ENCODE measurements around the gene RUNDC1.

Gene RUNDC1

DNA sequence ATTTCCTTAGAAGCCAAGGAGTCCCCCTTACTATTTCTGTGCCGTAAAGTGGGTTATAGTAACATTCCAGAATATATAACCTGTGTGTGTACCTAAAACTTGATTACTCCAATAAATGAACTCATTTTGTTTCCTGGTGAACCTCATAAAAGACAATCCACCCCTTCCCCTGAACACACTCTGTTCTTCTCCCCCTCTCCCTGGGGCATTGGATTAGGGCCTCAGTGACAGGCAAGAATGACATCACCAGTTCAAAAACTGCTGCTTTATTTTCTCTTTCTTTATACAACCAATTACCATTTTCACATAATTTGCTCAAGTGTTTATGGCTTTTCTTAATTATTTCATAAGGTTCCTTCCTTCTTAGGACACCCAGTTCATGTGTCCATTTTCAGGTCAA is 33.6 kb upstream of the RUNDC1 start:
- H3K36me3 ChIP-seq (ENCODE audit: low read length): no peaks in the 10 kb centered on the region
- no peak overlapping the region for H2AFZ ChIP-seq (ENCODE audit: low read depth, low read length, severe bottlenecking)
- no peak overlapping the region for H3K4me3 ChIP-seq (ENCODE audit: insufficient read depth, low read length, poor library complexity, severe bottlenecking)
- no peaks in the 10 kb centered on the region for H4K20me1 ChIP-seq (ENCODE audit: low read depth, low read length)
- no peaks in the 10 kb centered on the region for H3K9me2 ChIP-seq (replicated peaks; ENCODE audit: insufficient read depth, low read length)
- H3K9me3 ChIP-seq (ENCODE audit: insufficient read depth, low read length): no peaks in the 10 kb centered on the region
- no peak overlapping the region for H3K9ac ChIP-seq (ENCODE audit: low read length)
- H3K4me2 ChIP-seq (ENCODE audit: low read depth, low read length, poor library complexity, severe bottlenecking): no peak overlapping the region
- no peaks in the 10 kb centered on the region for H3F3A ChIP-seq (ENCODE audit: insufficient read depth)
- H3K79me2 ChIP-seq (ENCODE audit: insufficient read depth, low read length): no peaks in the 10 kb centered on the region
- H3K27me3 ChIP-seq (ENCODE audit: low read length): no peaks in the 10 kb centered on the region
- H3K27ac ChIP-seq (ENCODE audit: low read depth, low read length): no peak overlapping the region
- TF ChIP-seq, protein P1, sequence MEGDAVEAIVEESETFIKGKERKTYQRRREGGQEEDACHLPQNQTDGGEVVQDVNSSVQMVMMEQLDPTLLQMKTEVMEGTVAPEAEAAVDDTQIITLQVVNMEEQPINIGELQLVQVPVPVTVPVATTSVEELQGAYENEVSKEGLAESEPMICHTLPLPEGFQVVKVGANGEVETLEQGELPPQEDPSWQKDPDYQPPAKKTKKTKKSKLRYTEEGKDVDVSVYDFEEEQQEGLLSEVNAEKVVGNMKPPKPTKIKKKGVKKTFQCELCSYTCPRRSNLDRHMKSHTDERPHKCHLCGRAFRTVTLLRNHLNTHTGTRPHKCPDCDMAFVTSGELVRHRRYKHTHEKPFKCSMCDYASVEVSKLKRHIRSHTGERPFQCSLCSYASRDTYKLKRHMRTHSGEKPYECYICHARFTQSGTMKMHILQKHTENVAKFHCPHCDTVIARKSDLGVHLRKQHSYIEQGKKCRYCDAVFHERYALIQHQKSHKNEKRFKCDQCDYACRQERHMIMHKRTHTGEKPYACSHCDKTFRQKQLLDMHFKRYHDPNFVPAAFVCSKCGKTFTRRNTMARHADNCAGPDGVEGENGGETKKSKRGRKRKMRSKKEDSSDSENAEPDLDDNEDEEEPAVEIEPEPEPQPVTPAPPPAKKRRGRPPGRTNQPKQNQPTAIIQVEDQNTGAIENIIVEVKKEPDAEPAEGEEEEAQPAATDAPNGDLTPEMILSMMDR (IDR thresholded peaks at IDR 0.05; ENCODE audit: insufficient read depth, low read length, poor library complexity, severe bottlenecking): no peak
- TF ChIP-seq EZH2phosphoT487 (conservative IDR thresholded peaks at IDR 0.05; ENCODE audit: low read length): no peak

DNA sequence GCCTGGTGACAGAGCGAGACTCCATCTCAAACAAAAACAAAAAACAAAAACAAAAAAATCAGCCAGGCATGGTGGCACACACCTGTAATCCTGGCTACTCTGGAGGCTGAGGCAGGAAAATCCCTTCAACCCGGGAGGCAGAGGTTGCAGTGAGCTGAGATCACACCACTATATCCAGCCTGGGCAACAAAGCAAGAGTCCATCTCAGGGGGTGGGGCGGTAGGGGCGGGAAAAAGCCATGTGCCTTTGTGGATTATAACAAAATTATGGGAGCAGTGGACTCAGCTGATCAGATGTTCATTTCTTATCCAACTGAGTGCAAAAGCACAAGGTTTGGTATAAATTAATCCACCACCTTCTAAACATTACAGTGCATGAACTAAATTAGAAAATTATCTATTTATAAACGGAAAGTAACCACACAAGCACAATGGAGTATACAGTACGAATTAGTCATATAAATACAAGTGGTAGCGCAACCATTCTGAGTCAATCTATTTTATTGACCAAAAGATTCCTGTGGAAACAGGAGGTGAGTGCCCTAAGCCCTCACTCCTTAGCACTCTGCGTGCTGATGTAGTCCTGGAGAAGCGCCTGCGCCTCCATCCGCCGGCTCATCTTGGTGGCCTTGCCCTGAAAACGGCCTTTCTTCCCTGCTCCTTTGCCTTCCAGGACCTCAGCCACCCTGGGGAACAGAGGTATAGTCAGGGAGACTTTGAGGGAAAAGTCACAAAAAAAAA is 30.2 kb upstream of the RUNDC1 start:
- TF ChIP-seq, protein P1 (IDR thresholded peaks at IDR 0.05; ENCODE audit: insufficient read depth, low read length, poor library complexity, severe bottlenecking): no peak
- TF ChIP-seq EZH2phosphoT487 (conservative IDR thresholded peaks at IDR 0.05; ENCODE audit: low read length): no peak
- H3K36me3 ChIP-seq (ENCODE audit: low read length): no peaks in the 10 kb centered on the region
- H3K9me3 ChIP-seq (ENCODE audit: insufficient read depth, low read length): no peaks in the 10 kb centered on the region
- no peak overlapping the region for H3K4me3 ChIP-seq (ENCODE audit: insufficient read depth, low read length, poor library complexity, severe bottlenecking)
- H3K27ac ChIP-seq (ENCODE audit: low read depth, low read length): no peak overlapping the region
- H3K79me2 ChIP-seq (ENCODE audit: insufficient read depth, low read length): no peaks in the 10 kb centered on the region
- H3K4me2 ChIP-seq (ENCODE audit: low read depth, low read length, poor library complexity, severe bottlenecking): no peak overlapping the region
- H4K20me1 ChIP-seq (ENCODE audit: low read depth, low read length): no peaks in the 10 kb centered on the region
- no peaks in the 10 kb centered on the region for H3F3A ChIP-seq (ENCODE audit: insufficient read depth)
- no peak overlapping the region for H2AFZ ChIP-seq (ENCODE audit: low read depth, low read length, severe bottlenecking)
- no peak overlapping the region for H3K9ac ChIP-seq (ENCODE audit: low read length)
- no peaks in the 10 kb centered on the region for H3K9me2 ChIP-seq (replicated peaks; ENCODE audit: insufficient read depth, low read length)
- H3K27me3 ChIP-seq (ENCODE audit: low read length): no peaks in the 10 kb centered on the region

DNA sequence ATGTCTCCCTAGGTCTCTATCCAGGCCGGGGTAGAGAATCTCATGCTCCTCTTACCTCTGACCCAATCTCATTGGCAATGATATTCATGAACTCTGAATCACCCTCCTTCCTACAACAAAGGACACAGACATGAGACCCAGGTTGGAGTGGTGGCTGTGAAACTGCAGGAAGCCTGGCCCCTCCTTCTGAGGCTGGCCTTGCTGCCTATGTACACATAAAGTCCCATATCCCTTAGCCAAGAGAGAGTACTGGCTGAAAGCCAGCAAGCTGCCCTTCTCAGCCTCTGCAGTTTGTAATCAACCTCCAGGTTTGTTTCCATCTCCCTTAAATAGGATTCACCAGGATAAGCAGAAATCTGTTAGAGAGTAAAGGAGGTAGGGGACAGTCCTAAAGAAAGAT is 26.7 kb upstream of the RUNDC1 start:
- H3K36me3 ChIP-seq (ENCODE audit: low read length): peaks cover 6% of the 10 kb centered on the region; the same call in 1 of the 2 replicates
- no peak for TF ChIP-seq EZH2phosphoT487 (conservative IDR thresholded peaks at IDR 0.05; ENCODE audit: low read length)
- TF ChIP-seq, protein P1 (IDR thresholded peaks at IDR 0.05; ENCODE audit: insufficient read depth, low read length, poor library complexity, severe bottlenecking): no peak

More for the DNA sequence above, 26.7 kb upstream of the RUNDC1 start:
- Histone ChIP-seq H3K4me2 (ENCODE audit: low read depth, low read length, poor library complexity, severe bottlenecking) (no peak overlapping the region), H3K9ac (ENCODE audit: low read length) (no peak overlapping the region), H3K27me3 (ENCODE audit: low read length) (no peaks in the 10 kb centered on the region), H4K20me1 (ENCODE audit: low read depth, low read length) (no peaks in the 10 kb centered on the region), H3K9me3 (ENCODE audit: insufficient read depth, low read length) (no peaks in the 10 kb centered on the region), H2AFZ (ENCODE audit: low read depth, low read length, severe bottlenecking) (no peak overlapping the region), H3K9me2 (replicated peaks; ENCODE audit: insufficient read depth, low read length) (no peaks in the 10 kb centered on the region), H3K4me3 (ENCODE audit: insufficient read depth, low read length, poor library complexity, severe bottlenecking) (no peak overlapping the region), H3K79me2 (ENCODE audit: insufficient read depth, low read length) (no peaks in the 10 kb centered on the region), H3F3A (ENCODE audit: insufficient read depth) (no peaks in the 10 kb centered on the region), H3K27ac (ENCODE audit: low read depth, low read length) (no peak overlapping the region)

Data from SU-DHL-6 (cell line).